Inflammatory macrophage treated with lipopolysaccharide for 1 hour (primary cell): ENCODE data around the gene NCS1.
"Not testable (repeated sequence)": the region's sequence is repeated elsewhere in the genome, so short reads cannot be mapped to it uniquely, and the experiment has no call there.

ENCODE experiments used
- DNase-seq, 2 donors: peaks; one replicate each; pipeline ENCODE4 v3.0.0-alpha.2; 2020 to 2022

The NCS1 gene

DNA sequence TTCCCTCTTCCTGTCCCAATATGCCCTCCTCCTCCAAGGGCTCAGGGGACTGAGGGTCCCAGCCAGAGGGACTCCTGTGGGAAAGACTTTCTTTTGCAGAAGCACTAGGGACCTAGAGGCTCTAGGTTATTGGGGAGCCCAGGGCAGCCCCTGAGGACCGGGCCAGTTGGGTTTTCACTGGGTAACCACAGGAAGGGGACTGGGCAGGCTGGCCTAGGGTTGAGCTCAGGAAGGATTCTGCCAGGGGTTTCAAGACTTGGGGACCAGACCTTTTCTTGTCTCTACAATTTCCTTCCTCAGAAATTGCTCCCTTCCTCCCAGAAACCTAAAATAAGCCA lies 69.0 kb downstream of the NCS1 start:
- no peak for DNase-seq

DNA sequence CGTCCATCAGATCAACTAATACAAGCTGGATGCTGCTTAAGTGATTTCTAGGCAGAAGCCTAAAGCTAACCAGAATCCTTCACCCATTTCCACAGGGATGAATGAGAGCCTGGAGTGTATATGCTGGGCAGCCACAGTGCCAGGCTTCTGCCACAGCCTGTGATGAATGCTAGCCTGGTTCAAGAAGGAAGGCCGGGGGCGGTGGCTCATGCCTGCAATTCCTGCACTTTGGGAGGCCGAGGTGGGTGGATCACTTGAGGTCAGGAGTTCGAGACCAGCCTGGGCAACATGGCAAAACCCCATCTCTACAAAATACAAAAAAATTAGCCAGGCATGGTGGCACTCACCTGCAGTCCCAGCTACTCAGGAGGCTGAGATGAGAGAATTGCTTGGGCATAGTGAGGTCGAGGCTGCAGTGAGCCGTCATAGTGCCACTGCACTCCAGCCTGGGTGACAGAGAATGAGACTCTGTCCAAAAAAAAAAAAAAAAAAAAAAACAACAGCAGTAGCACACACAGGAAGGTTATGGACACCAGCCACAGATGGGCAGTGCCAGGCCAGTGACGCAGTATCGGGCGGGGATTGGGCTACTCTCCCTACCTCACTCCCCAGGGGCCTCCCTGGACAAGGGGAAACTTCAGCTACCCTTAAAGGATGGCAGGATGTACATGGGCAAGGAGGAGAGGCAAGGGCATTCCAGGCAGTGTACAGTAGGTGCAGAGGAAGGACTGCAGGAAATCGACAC lies 70.2 kb downstream of the NCS1 start:
- no peak for DNase-seq

DNA sequence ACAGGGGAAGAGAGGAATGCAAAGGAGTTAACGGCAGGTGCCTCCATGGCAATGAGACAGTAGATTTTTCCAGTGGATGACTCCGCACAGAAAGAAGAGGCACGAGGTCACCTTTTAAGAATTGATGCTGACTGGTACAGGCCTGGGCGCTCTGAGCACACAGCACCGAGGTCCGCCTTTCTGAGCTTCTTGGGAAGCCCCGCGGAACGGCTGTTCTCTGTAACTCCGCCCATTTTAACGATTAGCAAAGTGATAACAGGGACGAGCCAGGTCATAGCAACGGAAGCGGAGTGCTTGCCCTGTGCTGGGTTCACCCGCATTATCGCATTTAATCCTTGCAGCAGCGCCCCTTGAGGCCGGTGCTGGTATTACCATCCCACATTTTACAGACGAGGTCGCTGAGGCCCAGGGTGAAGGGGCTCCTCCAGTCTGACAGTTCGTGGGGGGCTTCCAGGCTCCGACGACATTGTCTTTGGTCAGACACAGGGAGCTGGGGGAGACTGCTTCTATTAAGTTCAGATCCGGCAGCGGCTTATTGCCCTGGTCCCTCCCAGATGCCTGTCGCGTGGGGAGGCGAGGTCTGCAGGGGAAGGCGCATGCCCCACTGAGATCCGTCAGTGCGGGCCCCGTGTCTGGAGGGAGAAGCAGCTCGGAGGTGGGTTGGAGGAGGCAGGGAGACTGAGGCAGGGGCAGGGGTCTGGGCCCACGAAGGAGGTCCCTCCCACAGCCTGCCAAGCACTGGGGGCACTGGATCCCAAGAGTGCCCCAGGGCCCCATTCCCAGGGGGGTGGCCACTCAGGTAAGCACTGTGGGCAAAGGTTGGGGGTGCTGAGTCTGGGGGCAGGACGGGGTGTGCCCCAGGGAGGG lies 71.0 kb downstream of the NCS1 start:
- peak in 1 of 2 donors; percentile 89 for DNase-seq

DNA sequence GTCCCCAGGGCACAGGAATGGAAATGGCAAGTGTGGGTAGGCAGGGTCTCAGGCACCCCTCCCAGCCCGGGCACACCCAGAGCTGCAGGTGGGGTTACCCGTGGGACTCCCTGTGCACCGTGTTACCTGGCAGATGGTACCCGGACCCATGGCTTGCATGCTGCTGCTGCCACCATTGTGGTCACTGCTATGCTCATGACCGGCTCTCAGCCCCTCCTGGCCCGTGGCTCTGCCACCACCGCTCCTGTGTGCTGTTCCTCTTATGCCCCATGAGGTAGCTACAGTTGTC lies 71.6 kb downstream of the NCS1 start:
- no peak for DNase-seq

DNA sequence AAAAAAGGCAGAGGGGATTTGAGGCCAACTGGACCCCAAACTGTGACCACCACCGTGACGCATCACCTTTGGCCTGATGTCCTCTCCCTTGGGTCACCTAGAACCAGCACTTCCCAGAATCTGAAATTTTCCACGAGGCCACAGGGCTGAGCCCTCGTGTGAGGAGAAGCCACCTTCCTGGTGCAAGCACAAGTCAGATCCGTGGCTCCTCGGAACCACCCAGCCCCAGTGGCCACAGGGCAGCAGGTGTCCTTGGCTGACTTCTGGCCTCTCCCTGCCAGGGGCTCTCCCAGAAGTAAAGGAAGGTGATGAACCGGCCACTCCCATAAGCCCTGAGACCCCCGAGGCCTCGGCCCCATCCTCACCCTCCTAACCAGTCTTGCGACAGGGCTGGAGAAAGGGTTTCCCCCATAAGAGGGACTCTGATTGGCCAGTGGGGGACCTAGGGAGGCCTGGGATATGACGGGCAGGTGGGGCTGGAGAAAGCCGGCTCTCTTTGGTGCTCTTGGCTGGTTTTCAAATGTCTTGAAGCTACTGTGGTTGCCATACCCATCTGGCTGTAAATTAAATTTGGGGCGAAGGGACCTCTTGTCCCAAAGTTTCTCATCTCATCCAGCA lies 72.5 kb downstream of the NCS1 start:
- DNase-seq = no peak

DNA sequence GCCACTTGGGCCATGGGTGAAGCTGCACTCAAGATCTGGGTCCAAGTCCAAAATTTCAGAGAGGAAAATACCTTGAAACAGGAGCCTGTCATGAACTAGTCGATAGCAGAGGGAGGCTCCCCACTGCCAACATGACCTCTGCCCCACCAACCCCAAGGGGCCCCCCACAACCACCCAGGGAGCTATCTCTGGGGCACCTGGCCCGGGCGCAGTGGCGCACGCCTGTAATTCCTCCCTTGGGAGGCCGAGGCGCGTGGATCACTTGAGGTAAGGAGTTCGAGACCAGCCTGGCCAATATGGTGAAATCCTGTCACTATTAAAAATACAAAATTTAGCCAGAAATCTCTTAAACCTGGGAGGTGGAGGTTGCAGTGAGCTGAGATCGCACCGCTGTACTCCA lies 73.3 kb downstream of the NCS1 start:
- no peak for DNase-seq

DNA sequence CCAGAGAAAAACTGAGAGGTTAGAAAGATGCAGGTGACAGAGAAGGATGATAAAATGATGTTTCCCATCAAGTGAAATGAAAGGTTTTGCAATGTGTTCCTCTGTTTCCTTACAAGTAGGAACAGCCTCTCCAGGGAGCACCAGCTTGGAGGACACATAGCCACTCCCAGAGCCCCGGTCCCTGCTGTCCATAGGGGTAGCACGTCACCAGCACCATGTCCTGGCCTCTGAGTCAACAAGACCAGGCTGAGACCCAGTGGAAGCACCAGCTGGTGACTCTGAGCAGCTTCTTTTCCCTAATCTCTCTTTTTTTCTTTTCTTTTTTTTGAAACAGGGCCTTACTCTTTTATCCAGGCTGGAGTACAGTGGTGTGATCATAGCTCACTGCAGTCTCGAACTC lies 73.9 kb downstream of the NCS1 start:
- DNase-seq = no peak

DNA sequence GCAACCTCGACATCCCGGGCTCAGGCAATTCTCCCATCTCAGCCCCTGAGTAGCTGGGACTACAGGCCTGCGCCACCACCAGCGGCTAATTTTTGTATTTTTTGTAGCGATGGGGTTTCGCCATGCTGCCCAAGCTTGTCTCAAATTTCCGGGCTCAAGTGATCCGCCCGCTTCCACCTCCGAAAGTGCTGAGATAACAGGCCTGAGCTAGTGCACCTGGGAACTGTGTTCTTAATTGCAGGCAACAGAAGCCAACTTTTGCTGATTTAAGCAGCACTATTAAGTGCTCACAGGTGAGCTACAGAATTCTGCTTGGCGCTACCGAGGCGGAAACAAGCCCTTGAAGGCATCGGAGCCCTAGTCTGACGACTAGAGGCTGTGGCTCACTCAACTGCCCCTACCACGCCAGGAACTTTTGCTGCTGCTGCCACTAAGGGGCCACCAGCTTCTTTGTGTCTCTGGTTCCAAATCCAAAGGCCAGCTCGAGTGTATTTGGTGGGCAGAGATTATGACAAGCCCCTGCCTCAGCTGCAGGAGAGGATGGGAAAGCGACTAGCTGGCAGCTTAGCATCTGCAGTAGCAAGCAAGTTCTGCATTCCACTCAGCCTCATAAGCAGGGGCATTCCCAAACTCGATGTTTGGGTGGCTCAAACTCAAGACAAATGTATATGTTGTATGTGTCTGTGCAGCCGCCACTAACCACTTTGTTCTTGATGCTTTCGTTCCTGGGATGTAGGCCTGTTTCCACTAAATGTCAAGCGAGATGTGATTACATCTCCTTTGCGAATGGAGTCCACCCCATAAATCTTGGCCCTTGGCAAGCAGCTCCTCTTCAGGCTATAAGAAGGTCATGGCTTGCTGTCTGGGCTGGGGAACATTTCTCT lies 82.8 kb downstream of the NCS1 start:
- DNase-seq = no peak

DNA sequence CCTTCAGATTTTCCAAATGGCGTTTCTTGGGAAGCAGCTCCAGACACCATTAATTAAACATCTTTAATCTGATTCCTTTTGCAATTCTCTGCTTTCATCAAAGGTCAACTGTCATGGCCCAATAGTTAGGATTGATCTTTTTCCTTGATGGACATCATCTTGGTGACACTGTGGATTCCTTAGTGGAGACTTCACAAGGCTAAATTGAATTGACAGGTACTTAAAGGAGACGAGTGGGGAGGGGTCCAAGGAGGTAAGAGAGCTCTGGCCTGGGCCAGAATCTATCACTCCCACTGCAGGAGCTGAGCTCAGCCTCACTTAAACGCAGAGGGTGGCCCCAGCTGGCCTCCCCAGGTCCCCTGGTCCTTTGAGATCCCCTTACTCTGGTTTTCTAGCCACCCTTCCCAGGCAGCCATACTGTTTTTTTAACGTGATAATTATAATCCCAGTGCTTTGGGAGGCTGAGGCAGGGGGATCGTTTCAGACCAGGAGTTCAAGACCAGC lies 83.5 kb downstream of the NCS1 start:
- no peak for DNase-seq

DNA sequence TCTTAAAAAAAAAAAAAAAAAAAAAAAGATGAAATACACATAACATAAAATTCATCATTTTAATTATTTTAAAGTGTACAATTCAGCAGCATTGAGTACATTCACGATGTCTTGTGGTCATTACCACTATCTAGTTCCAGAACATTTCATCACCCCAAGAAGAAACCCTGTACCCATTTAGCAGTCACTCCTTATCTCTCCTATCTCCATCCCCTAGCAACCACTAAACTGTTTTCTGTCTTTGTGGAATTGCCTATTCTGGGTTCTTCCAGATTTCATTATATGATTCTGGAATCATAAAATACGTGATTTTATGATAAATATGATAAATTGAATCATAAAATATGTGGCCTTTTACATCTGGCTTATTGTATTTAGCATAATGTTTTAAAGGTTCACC lies 84.4 kb downstream of the NCS1 start:
- DNase-seq = no peak

DNA sequence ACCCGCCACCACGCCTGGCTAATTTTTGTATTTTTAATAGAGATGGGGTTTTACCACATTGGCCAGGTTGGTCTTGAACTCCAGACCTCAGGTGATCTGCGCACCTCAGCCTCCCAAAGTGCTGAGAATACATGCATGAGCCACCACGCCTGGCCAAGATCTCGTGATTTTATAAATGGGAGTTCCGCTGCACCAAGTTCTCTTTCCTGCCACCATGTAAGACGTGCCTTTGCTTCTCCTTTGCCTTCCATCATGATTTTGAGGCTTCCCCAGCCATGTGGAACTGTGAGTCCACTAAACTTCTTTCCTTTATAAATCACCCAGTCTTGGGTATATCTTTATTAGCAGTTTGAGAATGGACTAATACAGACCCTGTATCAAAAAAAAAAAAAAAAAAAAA lies 85.9 kb downstream of the NCS1 start:
- DNase-seq = not testable (repeated sequence)

DNA sequence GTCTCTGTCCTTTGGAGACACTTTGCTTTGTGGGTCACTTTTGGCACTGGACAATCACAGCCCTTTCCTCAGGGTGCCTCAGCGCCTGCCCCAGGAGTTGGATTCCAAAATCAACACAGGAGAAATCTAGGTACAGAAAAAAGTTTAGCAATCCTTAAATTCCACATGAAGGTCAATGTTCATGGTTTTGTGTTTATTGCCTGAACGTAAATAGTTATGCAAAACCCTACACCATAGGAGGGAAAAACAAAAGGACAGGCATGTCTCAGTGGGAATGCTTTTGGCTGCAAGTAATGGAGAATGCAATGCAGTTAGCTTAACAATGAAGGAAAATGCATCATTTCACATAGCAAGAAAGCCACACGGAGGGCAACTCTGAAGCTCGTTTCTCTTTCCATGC lies 86.8 kb downstream of the NCS1 start:
- DNase-seq = no peak

DNA sequence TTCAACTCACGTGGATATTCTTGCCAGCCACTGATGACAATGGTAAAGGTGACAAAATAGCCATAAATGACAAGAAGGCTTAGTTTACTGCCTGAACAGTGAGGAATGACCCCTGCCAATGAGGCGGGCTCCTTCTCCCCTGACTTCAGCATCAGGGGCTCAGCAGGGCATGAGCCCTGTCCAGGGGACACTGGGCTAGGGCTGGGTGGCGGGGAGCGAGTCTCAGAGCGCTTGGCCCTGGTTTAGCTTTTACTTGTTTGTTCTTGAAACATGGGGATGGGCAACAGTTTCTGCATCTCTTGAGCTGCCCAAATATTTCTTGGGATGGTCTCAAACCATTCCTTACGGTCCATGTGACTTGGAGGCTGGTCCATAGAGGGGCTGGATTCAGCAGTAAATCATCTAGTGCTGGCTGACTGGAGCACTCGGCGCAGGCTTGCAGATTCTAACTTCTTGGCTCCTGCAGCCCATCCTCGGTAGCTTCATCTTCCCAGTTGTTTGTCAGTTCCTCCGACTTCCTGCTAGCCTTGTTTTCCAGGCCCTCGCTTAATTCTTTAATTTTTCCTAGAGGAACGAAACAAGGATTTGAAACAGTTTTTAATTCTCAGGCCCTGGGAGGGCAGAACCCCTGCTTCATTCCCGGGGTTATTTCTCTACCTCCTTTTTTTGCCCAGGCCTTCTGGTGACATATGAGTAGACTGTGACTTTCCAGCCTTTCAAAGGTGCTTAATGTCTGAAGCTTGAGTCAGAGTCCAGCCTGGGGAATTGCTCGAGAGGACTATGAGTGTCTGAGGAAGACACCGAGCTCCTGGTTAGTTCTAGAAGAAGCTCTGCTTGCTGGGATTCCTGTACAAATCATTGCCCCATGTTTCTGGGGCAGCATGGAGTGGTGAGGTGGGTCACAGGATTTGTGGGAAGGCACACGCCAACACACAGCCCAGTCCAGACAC lies 88.9 kb downstream of the NCS1 start:
- DNase-seq = no peak

DNA sequence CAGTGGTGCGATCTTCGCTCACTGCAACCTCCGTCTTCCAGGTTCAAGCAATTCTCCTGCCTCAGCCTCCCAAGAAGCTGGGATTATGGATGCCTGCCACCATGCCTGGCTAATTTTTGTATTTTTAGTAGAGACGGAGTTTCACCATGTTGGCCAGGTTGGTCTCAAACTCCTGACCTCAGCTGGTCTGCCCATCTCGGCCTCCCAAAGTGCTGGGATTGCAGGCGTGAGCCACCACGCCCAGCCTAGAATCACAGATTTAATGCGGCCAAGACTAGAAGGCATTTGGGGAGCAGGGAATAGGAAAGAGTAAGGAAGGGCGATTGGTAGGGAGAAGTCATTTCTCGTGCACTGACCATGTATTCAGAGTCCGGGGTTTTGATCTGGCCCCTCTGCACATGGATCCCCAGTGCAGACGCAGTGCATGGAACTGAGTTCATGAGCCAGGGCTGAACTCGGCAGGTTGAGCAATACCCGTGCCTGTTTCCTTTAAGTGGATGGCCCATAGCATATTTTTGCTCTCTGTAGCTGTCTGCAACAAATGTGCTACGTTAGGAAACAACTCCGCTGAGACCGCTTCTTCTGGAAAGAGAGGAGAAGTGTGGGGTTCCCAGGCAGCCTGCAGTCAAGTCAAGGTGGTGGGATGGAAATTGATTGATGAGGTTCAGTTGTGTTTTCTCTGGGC lies 90.0 kb downstream of the NCS1 start:
- no peak for DNase-seq

DNA sequence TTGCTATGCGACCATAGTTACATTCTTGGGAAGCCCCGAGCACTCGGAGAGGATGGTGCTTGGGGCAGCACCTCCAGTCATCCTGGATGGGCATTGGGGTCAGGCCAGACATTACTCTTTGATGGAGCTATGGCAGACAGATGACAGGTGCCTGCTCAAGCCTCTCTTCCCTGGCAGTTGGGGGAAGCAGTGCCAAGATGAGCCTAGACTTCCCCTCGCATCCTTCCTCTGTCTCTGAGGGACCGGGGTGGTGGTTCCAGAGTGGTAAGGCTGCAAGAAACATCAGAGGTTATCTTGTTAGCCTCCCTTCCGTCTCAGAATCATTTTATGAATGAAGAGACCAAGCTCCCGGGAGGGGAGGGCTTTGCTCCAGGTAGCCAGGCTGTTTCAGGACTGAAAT lies 90.6 kb downstream of the NCS1 start:
- no peak for DNase-seq

DNA sequence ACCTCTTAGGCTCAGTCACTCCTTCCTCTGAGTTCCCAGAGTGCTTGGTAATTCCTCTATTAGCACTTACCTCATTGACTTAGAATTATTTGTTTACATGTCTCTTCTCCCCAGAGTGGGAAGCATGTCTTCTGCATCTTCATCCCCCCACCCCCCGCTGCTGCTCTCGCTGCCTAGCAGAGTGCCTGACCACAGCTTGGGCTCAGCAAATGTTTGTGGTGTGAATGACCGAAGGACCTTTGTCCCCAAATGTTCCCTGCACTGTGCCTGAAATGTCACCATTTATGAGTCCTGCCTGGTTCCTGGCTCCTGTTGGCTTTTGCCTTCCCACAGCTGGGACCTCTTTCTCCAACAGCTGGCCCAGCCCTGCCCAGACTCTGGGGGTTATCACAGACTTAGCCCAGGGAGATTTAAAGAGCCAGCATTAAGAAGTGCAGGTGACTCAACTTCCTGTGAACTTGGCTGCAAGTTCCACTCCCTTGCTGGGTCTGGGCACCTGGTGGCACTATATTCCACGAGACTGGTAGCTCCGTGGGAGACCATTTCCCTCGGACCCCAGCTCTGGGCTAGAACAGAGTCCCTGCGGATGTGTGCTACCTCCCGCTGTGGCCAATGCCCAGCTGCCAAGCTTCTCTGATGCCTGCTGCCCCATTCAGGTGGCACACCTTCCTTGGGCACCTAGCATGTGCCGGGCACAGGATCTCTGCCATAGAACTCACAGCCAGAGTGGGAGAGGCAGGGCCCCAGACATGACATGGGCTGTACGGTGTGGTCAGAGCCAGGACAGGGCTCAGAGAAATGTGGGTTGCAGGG lies 91.6 kb downstream of the NCS1 start:
- DNase-seq = no peak

DNA sequence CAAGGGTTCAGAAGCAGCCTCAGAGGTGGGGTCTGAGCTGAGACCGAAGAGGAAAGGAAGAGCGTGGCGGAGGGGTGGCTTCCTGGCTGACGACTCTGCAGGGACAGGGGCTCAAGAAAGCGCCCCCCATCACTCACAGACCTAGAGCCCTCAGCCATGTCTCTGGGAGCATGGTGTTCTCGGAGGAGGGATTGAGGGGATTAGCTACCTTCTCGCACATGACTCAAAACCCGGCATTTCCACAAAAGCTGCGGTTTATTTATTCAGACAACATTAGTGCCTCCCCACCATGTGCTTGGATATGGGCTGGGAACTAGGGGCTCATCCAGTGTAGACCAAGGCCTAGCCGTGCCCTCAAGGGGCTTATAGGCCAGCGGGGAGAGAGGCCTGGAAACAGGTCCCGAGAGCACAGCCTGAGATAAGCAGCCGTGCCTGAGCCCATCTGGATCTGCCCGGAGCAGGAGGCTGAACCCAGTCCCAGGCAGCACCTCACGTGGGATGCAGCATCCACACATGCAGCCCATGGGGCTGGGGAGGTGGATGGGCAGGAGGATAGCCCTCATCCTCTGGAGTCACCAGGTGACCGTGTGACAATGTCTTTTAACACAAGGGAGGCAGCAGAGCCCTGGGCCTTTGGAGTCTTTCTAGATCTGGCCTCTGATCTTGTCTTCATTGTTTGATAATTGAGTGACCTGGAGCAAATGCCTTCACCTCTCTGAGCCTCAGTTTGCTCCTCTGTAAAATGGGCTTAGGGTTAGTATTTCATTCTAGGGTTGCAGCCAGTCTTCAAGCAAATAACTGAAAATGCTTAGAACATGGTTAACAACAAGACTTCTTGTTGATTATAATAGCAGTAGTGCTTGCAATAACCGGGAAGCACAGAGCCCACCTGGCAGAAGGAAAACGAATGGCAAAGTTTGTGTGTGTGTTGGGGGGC lies 92.5 kb downstream of the NCS1 start:
- DNase-seq = no peak

DNA sequence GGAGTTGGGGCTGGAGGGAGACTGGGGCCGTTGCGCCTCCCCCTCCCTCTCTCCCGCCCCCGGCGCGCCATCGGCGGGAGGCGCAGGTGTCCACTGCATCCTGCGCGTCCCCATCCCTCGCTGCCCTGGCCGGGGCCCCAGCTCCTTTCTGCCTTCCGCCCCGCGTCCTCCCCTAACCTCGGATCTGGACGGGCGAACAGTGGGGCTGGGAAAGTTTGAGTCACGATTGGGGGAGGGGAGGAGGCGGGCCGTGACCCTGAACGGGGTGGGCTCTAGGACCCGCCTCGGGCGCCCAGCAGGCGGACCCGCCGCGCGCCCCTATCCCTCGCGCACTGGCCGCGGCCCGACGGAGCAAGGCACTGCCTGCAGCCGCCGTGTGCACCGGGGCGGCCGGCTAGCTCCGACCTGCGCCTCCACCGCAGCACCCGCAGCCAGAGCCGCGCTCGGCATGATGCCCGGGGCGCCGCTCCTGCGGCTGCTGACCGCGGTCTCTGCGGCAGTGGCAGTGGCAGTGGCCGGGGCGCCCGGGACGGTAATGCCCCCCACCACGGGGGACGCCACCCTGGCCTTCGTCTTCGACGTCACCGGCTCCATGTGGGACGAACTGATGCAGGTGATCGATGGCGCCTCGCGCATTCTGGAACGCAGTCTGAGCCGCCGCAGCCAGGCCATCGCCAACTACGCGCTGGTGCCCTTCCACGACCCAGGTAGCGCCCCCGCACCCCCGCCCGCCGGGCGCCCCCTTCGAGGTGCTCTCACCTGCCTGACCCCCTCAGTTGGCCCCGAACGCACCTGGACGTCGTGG lies 93.4 kb downstream of the NCS1 start, which contains the start of gene HMCN2:
Gene HMCN2 (plus strand): TSS at position 330 of the 805 bp plus-strand sequence. CDS start 119 bp downstream, at position 449.
- DNase-seq = no peak
